GM19193 (cell line): ENCODE measurements around the gene FAAP100.

Source experiments
- POLR2A ChIP-seq: IDR thresholded peaks from 4 replicates; pipeline ENCODE4 v1.6.1; 2011; ENCODE audit not compliant: insufficient read depth, insufficient read length; ENCODE audit errors: extremely low read depth

FAAP100 gene

GRCh38 chr17:81509207-81509971 is 42.8 kb downstream of the FAAP100 start:
- peak; percentile 70 for TF ChIP-seq POLR2A

- peak; percentile 71 for TF ChIP-seq POLR2A
Observed at GRCh38 chr17:81508639-81509206, 43.4 kb downstream of the FAAP100 start.

- no peak for TF ChIP-seq POLR2A
Observed at GRCh38 chr17:81503619-81504018, 48.5 kb downstream of the FAAP100 start.

- TF ChIP-seq POLR2A: no peak
Observed at GRCh38 chr17:81502471-81503017, 49.6 kb downstream of the FAAP100 start.

GRCh38 chr17:81500047-81500446 is 52.1 kb downstream of the FAAP100 start:
- no peak for TF ChIP-seq POLR2A

GRCh38 chr17:81499601-81499970 is 52.6 kb downstream of the FAAP100 start:
- no peak for TF ChIP-seq POLR2A

GRCh38 chr17:81498953-81499600 is 53.1 kb downstream of the FAAP100 start:
- TF ChIP-seq POLR2A: no peak

- no peak for TF ChIP-seq POLR2A
Observed at GRCh38 chr17:81494626-81495377, 57.4 kb downstream of the FAAP100 start.

- TF ChIP-seq POLR2A: no peak
Observed at GRCh38 chr17:81493198-81494038, 58.7 kb downstream of the FAAP100 start.

- no peak for TF ChIP-seq POLR2A
Observed at GRCh38 chr17:81492706-81493105, 59.4 kb downstream of the FAAP100 start.

GRCh38 chr17:81492202-81492601 is 60.0 kb downstream of the FAAP100 start:
- TF ChIP-seq POLR2A: no peak

GRCh38 chr17:81491761-81492160 is 60.4 kb downstream of the FAAP100 start:
- no peak for TF ChIP-seq POLR2A

GRCh38 chr17:81491181-81491581 is 61.0 kb downstream of the FAAP100 start:
- no peak for TF ChIP-seq POLR2A
